H1 (cell line): ENCODE data around the gene NUAK1. TPM values are rescaled to one million over a fixed set of nuclear protein-coding genes. Genes with fewer than 3 reads are reported as not detected.

Source experiments
- CTCF ChIA-PET: fragments of 300-600 bp; sonication (Branson Sonifier 250); formaldehyde crosslinking; loops from one replicate; lab custom pipeline; 2021; ENCODE audit not compliant: partially characterized antibody; lab: Charles Lee
- POLR2A ChIA-PET: fragments of 300-600 bp; sonication (Branson Sonifier 250); formaldehyde crosslinking; loops from one replicate; lab custom pipeline; 2021; ENCODE audit warnings: inconsistent platforms; ENCODE audit not compliant: partially characterized antibody; lab: Charles Lee
- DNase-seq, 2 experiments: peaks; one replicate each; pipeline versions ENCODE4 v3.0.0 to v3.0.0-alpha.2; 2010 to 2022; ENCODE audit warnings: low spot score in 2 of 2, low read depth in 1 of 2, mixed read lengths in 1 of 2
- FAIRE-seq: peaks from 2 replicates; lab custom pipeline; 2011; peaks lifted over from hg19 to GRCh38; lab: Jason Lieb, UNC
- H2AFZ ChIP-seq: 2 replicates; pipeline ENCODE4 v1.8.1; 2012; ENCODE audit warnings: low read length, inconsistent platforms
- H2AK5ac ChIP-seq: 2 replicates; pipeline ENCODE4 v1.6.1; 2013; ENCODE audit warnings: low read depth, low read length
- H2BK120ac ChIP-seq: replicated peaks from 2 replicates; pipeline ENCODE3; 2013; ENCODE audit warnings: low read depth, low read length, inconsistent platforms
- H2BK12ac ChIP-seq: 2 replicates; pipeline ENCODE4 v1.6.1; 2013; ENCODE audit warnings: low read depth, low read length
- H2BK15ac ChIP-seq: 2 replicates; pipeline ENCODE4 v1.6.1; 2013; ENCODE audit warnings: low read length
- H2BK20ac ChIP-seq: 2 replicates; pipeline ENCODE4 v1.6.1; 2013; ENCODE audit warnings: low read length
- H2BK5ac ChIP-seq: 2 replicates; pipeline ENCODE4 v1.6.1; 2013; ENCODE audit warnings: low read depth, low read length
- H3K14ac ChIP-seq: 2 replicates; pipeline ENCODE4 v1.6.1; 2013; ENCODE audit warnings: inconsistent platforms; ENCODE audit not compliant: insufficient read length
- H3K18ac ChIP-seq: 2 replicates; pipeline ENCODE4 v1.6.1; 2013; ENCODE audit warnings: low read length; ENCODE audit errors: extremely low read depth
- H3K23ac ChIP-seq: 2 replicates; pipeline ENCODE4 v1.6.1; 2013; ENCODE audit warnings: inconsistent platforms; ENCODE audit not compliant: insufficient read length
- H3K23me2 ChIP-seq: 2 replicates; pipeline ENCODE4 v1.6.1; 2013; ENCODE audit warnings: low read depth, low read length
- H3K27ac ChIP-seq: 2 replicates; pipeline ENCODE4 v1.6.1; 2011; ENCODE audit warnings: low read depth, low read length, inconsistent platforms
- H3K27me3 ChIP-seq, 4 experiments: replicated peaks in 1 of 4; 1 replicate in 1 of 4; 2 replicates in 3 of 4; pipeline versions ENCODE4 v1.6.1 to v1.8.1; 2011 to 2013; ENCODE audit warnings: low read length in 3 of 4, mild to moderate bottlenecking in 3 of 4, inconsistent platforms in 2 of 4, mixed read lengths in 2 of 4, moderate library complexity in 1 of 4; ENCODE audit not compliant: control insufficient read depth in 3 of 4, insufficient read depth in 3 of 4; ENCODE audit errors: extremely low read depth in 1 of 4
- H3K36me3 ChIP-seq, 4 experiments: 2 replicates each; pipeline versions ENCODE4 v1.6.1 to v1.8.1; 2011 to 2013; ENCODE audit warnings: mild to moderate bottlenecking in 4 of 4, low read length in 3 of 4, moderate library complexity in 2 of 4, control low read depth in 1 of 4, inconsistent platforms in 1 of 4; ENCODE audit not compliant: insufficient read depth in 4 of 4, control insufficient read depth in 2 of 4
- H3K4ac ChIP-seq: replicated peaks from 2 replicates; pipeline ENCODE3; 2013; ENCODE audit warnings: low read length, low read depth, mixed read lengths, inconsistent platforms; ENCODE audit not compliant: insufficient read length
- H3K4me1 ChIP-seq, 4 experiments: replicated peaks in 1 of 4; 1 replicate in 1 of 4; 2 replicates in 3 of 4; pipeline versions ENCODE4 v1.6.1 to v1.8.1; 2011 to 2013; ENCODE audit warnings: low read length in 3 of 4, inconsistent platforms in 2 of 4, mixed read lengths in 1 of 4; ENCODE audit not compliant: insufficient read depth in 4 of 4, control insufficient read depth in 3 of 4
- H3K4me2 ChIP-seq, 2 experiments: 2 replicates each; pipeline versions ENCODE4 v1.6.1 to v1.8.1; 2011 to 2013; ENCODE audit warnings: low read depth in 2 of 2, low read length in 2 of 2, control low read depth in 1 of 2, inconsistent platforms in 1 of 2, mild to moderate bottlenecking in 1 of 2; ENCODE audit not compliant: insufficient read depth in 1 of 2
- H3K4me3 ChIP-seq, 4 experiments: fragments of 200-600, 300-600 bp in 1 of 4; sonication (generic), shearing (Covaris generic), sonication (Bioruptor Twin) in 1 of 4; 2 replicates each; pipeline versions ENCODE4 v1.5.1 to v1.8.1; 2011 to 2016; ENCODE audit warnings: low read length in 4 of 4, low read depth in 3 of 4, control low read depth in 2 of 4, inconsistent platforms in 2 of 4, mild to moderate bottlenecking in 2 of 4, mixed read lengths in 1 of 4, moderate library complexity in 1 of 4; ENCODE audit not compliant: insufficient read depth in 2 of 4; ENCODE audit errors: extremely low read depth in 1 of 4
- H3K56ac ChIP-seq: replicated peaks from 2 replicates; pipeline ENCODE3; 2013; ENCODE audit warnings: low read depth, mild to moderate bottlenecking, mixed read lengths, low read length, inconsistent platforms; ENCODE audit not compliant: insufficient read length
- H3K79me1 ChIP-seq: 2 replicates; pipeline ENCODE4 v1.6.1; 2013; ENCODE audit warnings: low read depth, low read length, control low read depth
- H3K79me2 ChIP-seq, 2 experiments: 2 replicates each; pipeline versions ENCODE4 v1.6.1 to v1.8.1; 2012 to 2013; ENCODE audit warnings: low read length in 2 of 2, mild to moderate bottlenecking in 2 of 2, inconsistent platforms in 1 of 2; ENCODE audit not compliant: insufficient read depth in 2 of 2, control insufficient read depth in 1 of 2
- H3K9ac ChIP-seq, 4 experiments: replicated peaks in 1 of 4; 1 replicate in 1 of 4; 2 replicates in 3 of 4; pipeline versions ENCODE4 v1.6.1 to v1.8.1; 2011 to 2013; ENCODE audit warnings: low read depth in 3 of 4, low read length in 3 of 4, control low read depth in 2 of 4, mild to moderate bottlenecking in 2 of 4, moderate library complexity in 2 of 4, inconsistent platforms in 1 of 4; ENCODE audit errors: extremely low read depth in 1 of 4
- H3K9me3 ChIP-seq, 2 experiments: 2 replicates each; pipeline versions ENCODE4 v1.6.1 to v1.8.1; 2012 to 2013; ENCODE audit warnings: mild to moderate bottlenecking in 2 of 2, moderate library complexity in 2 of 2, control low read depth in 1 of 2, inconsistent platforms in 1 of 2, low read depth in 1 of 2, low read length in 1 of 2, mixed read lengths in 1 of 2; ENCODE audit not compliant: insufficient read depth in 2 of 2
- H4K20me1 ChIP-seq, 2 experiments: replicated peaks in 1 of 2; 2 replicates each; pipeline versions ENCODE3 to v1.8.1; 2011 to 2013; ENCODE audit warnings: inconsistent platforms in 2 of 2, low read length in 2 of 2, mild to moderate bottlenecking in 1 of 2; ENCODE audit not compliant: insufficient read depth in 2 of 2, control insufficient read depth in 1 of 2
- H4K5ac ChIP-seq: 2 replicates; pipeline ENCODE4 v1.6.1; 2013; ENCODE audit warnings: low read length, low read depth, mixed read lengths, inconsistent platforms; ENCODE audit not compliant: insufficient read length
- H4K8ac ChIP-seq: 2 replicates; pipeline ENCODE4 v1.8.0; 2013; ENCODE audit warnings: mild to moderate bottlenecking, moderate library complexity, low read length, inconsistent platforms; ENCODE audit not compliant: insufficient read depth; ENCODE audit errors: extremely low read depth
- H4K91ac ChIP-seq: replicated peaks from 2 replicates; pipeline ENCODE3; 2013; ENCODE audit warnings: low read length, mixed read lengths, inconsistent platforms; ENCODE audit not compliant: insufficient read length
- ATF3 ChIP-seq: IDR thresholded peaks from 2 replicates; pipeline ENCODE4 v1.6.1; 2011; ENCODE audit warnings: low read depth, mild to moderate bottlenecking, low read length; ENCODE audit not compliant: insufficient read depth
- BRCA1 ChIP-seq: IDR thresholded peaks from 2 replicates; pipeline ENCODE4 v1.6.1; 2012; ENCODE audit warnings: low read depth, low read length, improper control_type of control experiment
- CEBPB ChIP-seq: IDR thresholded peaks from 2 replicates; pipeline ENCODE4 v1.6.1; 2012; ENCODE audit warnings: low read depth, low read length
- HDAC2 ChIP-seq, 2 experiments: fragments of 300-600 bp in 1 of 2; sonication (generic) in 1 of 2; IDR thresholded peaks; 2 replicates each; pipeline ENCODE4 v1.6.1; 2011 to 2012; ENCODE audit warnings: low read depth in 2 of 2, low read length in 2 of 2, mild to moderate bottlenecking in 2 of 2, moderate library complexity in 2 of 2, borderline replicate concordance in 1 of 2, inconsistent platforms in 1 of 2
- JUND ChIP-seq: IDR thresholded peaks from 2 replicates; pipeline ENCODE4 v1.6.1; 2011; ENCODE audit warnings: mild to moderate bottlenecking, improper control_type of control experiment, low read length
- KDM1A ChIP-seq: fragments of 200-600, 300-600 bp; sonication (generic); IDR thresholded peaks from 2 replicates; pipeline ENCODE4 v1.7.1; 2016; ENCODE audit warnings: mild to moderate bottlenecking, low read length, borderline replicate concordance
- MAFK ChIP-seq: IDR thresholded peaks from 2 replicates; pipeline ENCODE4 v1.6.1; 2012; ENCODE audit warnings: low read depth, mild to moderate bottlenecking, improper control_type of control experiment, low read length
- POLR2AphosphoS5 ChIP-seq: IDR thresholded peaks from 2 replicates; pipeline ENCODE4 v1.6.1; 2011; ENCODE audit warnings: low read depth, low read length
- SIRT6 ChIP-seq: IDR thresholded peaks from one replicate; pipeline ENCODE4 v1.7.1; 2012; ENCODE audit warnings: low read length, inconsistent platforms
- SP4 ChIP-seq: IDR thresholded peaks from 2 replicates; pipeline ENCODE4 v1.6.1; 2012; ENCODE audit warnings: low read length, inconsistent platforms
- TAF7 ChIP-seq: optimal IDR thresholded peaks from 2 replicates; pipeline ENCODE3; 2011; ENCODE audit warnings: low read depth, mild to moderate bottlenecking, inconsistent platforms, low read length, moderate library complexity, borderline replicate concordance
- TEAD4 ChIP-seq: IDR thresholded peaks from 2 replicates; pipeline ENCODE4 v1.6.1; 2012; ENCODE audit warnings: low read depth, low read length, inconsistent platforms, mixed read lengths
- YY1 ChIP-seq: IDR thresholded peaks from 2 replicates; pipeline ENCODE4 v1.6.1; 2011; ENCODE audit warnings: low read depth, mild to moderate bottlenecking, low read length
- WGBS, 2 experiments: shearing (Covaris generic) in 1 of 2; methylation state at CpG; one replicate each; pipeline versions ENCODE4 v1.1.6 to v1.1.7; 2013 to 2015; ENCODE audit warnings: low lambda C conversion rate in 2 of 2, mixed read lengths in 2 of 2, inconsistent platforms in 1 of 2, low coverage in 1 of 2, missing lambda C conversion rate in 1 of 2; ENCODE audit not compliant: insufficient replicate concordance in 2 of 2, insufficient coverage in 1 of 2, insufficient read length in 1 of 2; ENCODE audit errors: extremely low coverage in 1 of 2, missing lambda C conversion rate in 1 of 2; 5-methylcytosine and 5-hydroxymethylcytosine counted together
- polyA plus RNA-seq, 7 experiments: library from polyadenylated mRNA; depleted of rRNA in 3 of 7; stranded (reverse) in 5 of 7; unstranded in 2 of 7; fragments of >200 nt in 5 of 7; fragments of 200-250 nt in 2 of 7; gene quantifications; 1 replicate in 5 of 7; 2 replicates in 1 of 7; 4 replicates in 1 of 7; pipeline versions ENCODE4 v1.2.1 to v1.2.3, GENCODE V29; 2011 to 2013; ENCODE audit warnings: missing spikeins in 2 of 7, mixed read lengths in 2 of 7
- total RNA-seq: library from RNA; stranded (reverse); fragmentation: NEBNext Ultra II Directional; extraction: Animal tissue kit (Norgen Biotek cat#: 25700); gene quantifications from 2 replicates; pipeline ENCODE4 v1.2.1, GENCODE V29; 2021

Gene NUAK1
- total and polyA plus RNA-seq, 2 of the 8 experiments (the other 6 are each of a cell fraction or from before 2014, with no cell fraction given): 6.7 to 18.2 TPM

- FAIRE-seq: no peak
- H3K4ac ChIP-seq: no peak overlapping the region
- WGBS, 2 experiments: 93% methylated on average over 5 of the region's 5 CpGs; no CpG with 5 or more reads in 1 of the 2 experiments
- H3K18ac ChIP-seq: no peak overlapping the region
- CTCF ChIA-PET: interaction anchor here (0.6 to 4.3 kb wide), 12 partner anchors 10 to 893 kb away, joined by 3 to 60 read pairs (median 4); no protein-coding TSS in a partner anchor
- no peak overlapping the region for H4K5ac ChIP-seq
- H4K91ac ChIP-seq: no peak overlapping the region
- no peak overlapping the region for H2BK5ac ChIP-seq
- H3K14ac ChIP-seq: no peak overlapping the region
- H3K9ac ChIP-seq: no peak overlapping the region
- no peaks in the 10 kb centered on the region for H3K9me3 ChIP-seq
- POLR2A ChIA-PET: interaction anchor here (3.3 kb wide), 1 partner anchor 12 kb away, joined by 27 read pairs; the partner anchor contains the start of gene NUAK1
- no peaks in the 10 kb centered on the region for H3K79me2 ChIP-seq
- H3K23ac ChIP-seq: no peak overlapping the region
- no peak overlapping the region for H2AFZ ChIP-seq
- no peaks in the 10 kb centered on the region for H3K79me1 ChIP-seq
- H4K8ac ChIP-seq: no peak overlapping the region
- no peak overlapping the region for H2BK12ac ChIP-seq
- no peak overlapping the region for H3K4me2 ChIP-seq
- H3K4me3 ChIP-seq: no peak overlapping the region
- no peak overlapping the region for H2BK15ac ChIP-seq
- H3K23me2 ChIP-seq: peaks cover 2% of the 10 kb centered on the region; the same call in 1 of the 2 replicates
- no peaks in the 10 kb centered on the region for H3K27me3 ChIP-seq
- DNase-seq: no peak
- H3K36me3 ChIP-seq: no peaks in the 10 kb centered on the region
- H2AK5ac ChIP-seq: no peak overlapping the region
- H3K56ac ChIP-seq: no peak overlapping the region
- no peak overlapping the region for H2BK20ac ChIP-seq
- peaks cover 0 to 3% (median 0%) of the 10 kb centered on the region in 4 experiments; a peak in 2 of 7 replicates for H3K4me1 ChIP-seq
- no peaks in the 10 kb centered on the region for H4K20me1 ChIP-seq
- H2BK120ac ChIP-seq: no peak overlapping the region
- no peak overlapping the region for H3K27ac ChIP-seq
- TF ChIP-seq TAF7 (no peak), SIRT6 (no peak), HDAC2 (IDR thresholded peaks at IDR 0.05; ENCODE audit: borderline replicate concordance in 1 of 2, low read depth in 2 of 2, low read length in 2 of 2) (no peak), BRCA1 (no peak), ATF3 (no peak), YY1 (no peak), JUND (no peak), KDM1A (no peak), MAFK (no peak), TEAD4 (no peak), SP4 (no peak), POLR2AphosphoS5 (no peak), CEBPB (no peak)
Observed at GRCh38 chr12:106150555-106150954, 11.8 kb upstream of the NUAK1 start.
